Fibroblast of lung (primary cell): ENCODE measurements around the gene ACRBP.

ENCODE experiments used
- EZH2 ChIP-seq: IDR thresholded peaks from 2 replicates; pipeline ENCODE4 v1.5.1; 2012; ENCODE audit warnings: low read length, control low read depth, mild to moderate bottlenecking; ENCODE audit errors: missing control alignments
- TF ChIP-seq, protein P1 (sequence below), 2 donors: IDR thresholded peaks in 1 of 2; conservative IDR thresholded peaks in 1 of 2; 1 replicate in 1 of 2; 2 replicates in 1 of 2; pipeline ENCODE4 v1.5.1; 2011 to 2012; ENCODE audit warnings: low read length in 2 of 2, control low read depth in 1 of 2, inconsistent platforms in 1 of 2, low read depth in 1 of 2, mild to moderate bottlenecking in 1 of 2

DNA sequence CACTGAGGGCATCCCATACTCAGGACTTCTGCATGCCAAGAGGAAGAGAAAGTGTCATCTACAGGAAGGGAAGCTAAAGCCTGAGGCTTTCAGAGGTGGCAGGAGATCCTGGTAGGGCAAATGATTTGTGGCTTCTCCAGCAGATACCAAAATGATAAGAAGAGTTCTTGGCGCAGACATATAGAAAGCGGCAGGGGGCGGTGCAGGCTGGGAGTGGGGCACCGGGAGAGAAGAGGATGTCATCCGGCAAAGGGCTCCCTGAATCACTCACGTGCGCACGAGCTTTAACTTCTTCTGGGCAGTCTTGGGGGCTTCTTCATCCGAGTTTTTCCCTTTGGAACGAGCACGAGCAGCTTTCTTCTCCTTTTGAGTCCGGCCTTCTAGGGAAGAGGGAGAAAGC lies 5.2 kb upstream of the ACRBP start:
- TF ChIP-seq, protein P1, sequence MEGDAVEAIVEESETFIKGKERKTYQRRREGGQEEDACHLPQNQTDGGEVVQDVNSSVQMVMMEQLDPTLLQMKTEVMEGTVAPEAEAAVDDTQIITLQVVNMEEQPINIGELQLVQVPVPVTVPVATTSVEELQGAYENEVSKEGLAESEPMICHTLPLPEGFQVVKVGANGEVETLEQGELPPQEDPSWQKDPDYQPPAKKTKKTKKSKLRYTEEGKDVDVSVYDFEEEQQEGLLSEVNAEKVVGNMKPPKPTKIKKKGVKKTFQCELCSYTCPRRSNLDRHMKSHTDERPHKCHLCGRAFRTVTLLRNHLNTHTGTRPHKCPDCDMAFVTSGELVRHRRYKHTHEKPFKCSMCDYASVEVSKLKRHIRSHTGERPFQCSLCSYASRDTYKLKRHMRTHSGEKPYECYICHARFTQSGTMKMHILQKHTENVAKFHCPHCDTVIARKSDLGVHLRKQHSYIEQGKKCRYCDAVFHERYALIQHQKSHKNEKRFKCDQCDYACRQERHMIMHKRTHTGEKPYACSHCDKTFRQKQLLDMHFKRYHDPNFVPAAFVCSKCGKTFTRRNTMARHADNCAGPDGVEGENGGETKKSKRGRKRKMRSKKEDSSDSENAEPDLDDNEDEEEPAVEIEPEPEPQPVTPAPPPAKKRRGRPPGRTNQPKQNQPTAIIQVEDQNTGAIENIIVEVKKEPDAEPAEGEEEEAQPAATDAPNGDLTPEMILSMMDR (conservative IDR thresholded peaks at IDR 0.05 in 1 of 2, IDR thresholded peaks at IDR 0.05 in 1 of 2; ENCODE audit: low read depth in 1 of 2, low read length in 2 of 2) = no peak
- TF ChIP-seq EZH2 = no peak
